Common myeloid progenitor, CD34-positive (primary cell): ENCODE results near the gene SINHCAF. TPM values are rescaled to one million over a fixed set of nuclear protein-coding genes. Genes with fewer than 3 reads are reported as not detected.
"Not testable (repeated sequence)": the region's sequence is repeated elsewhere in the genome, so short reads cannot be mapped to it uniquely, and the experiment has no call there.

Source experiments
- CTCF ChIA-PET: fragments of 350-600 bp; sonication (Branson Sonifier 250); formaldehyde crosslinking; loops from one replicate; lab custom pipeline; 2021; ENCODE audit warnings: antibody characterized with exemption; lab: Charles Lee
- POLR2A ChIA-PET: fragments of 350-600 bp; sonication (Branson Sonifier 250); formaldehyde crosslinking; loops from one replicate; lab custom pipeline; 2021; ENCODE audit warnings: antibody characterized with exemption; lab: Charles Lee
- DNase-seq, 3 donors: peaks; one replicate each; pipeline versions ENCODE4 v3.0.0 to v3.0.0-alpha.2; 2013
- H3K27ac ChIP-seq, 2 experiments: 1 replicate in 1 of 2; 2 replicates in 1 of 2; pipeline ENCODE4 v1.7.0; 2013; ENCODE audit warnings: inconsistent platforms in 2 of 2, low read length in 2 of 2, mild to moderate bottlenecking in 2 of 2, low read depth in 1 of 2, moderate library complexity in 1 of 2; ENCODE audit not compliant: severe bottlenecking in 2 of 2, insufficient read depth in 1 of 2, poor library complexity in 1 of 2
- H3K27me3 ChIP-seq, 5 experiments: replicated peaks in 2 of 5; 1 replicate in 3 of 5; 2 replicates in 2 of 5; pipeline versions ENCODE4 v1.6.1 to v1.7.0; 2013; ENCODE audit warnings: low read length in 4 of 5, mild to moderate bottlenecking in 2 of 5, moderate library complexity in 2 of 5, inconsistent platforms in 1 of 5; ENCODE audit not compliant: insufficient read depth in 5 of 5, control insufficient read depth in 4 of 5
- H3K36me3 ChIP-seq, 4 experiments: 1 replicate in 2 of 4; 2 replicates in 2 of 4; pipeline versions ENCODE4 v1.6.1 to v1.7.0; 2013; ENCODE audit warnings: low read length in 3 of 4, control low read depth in 1 of 4, mild to moderate bottlenecking in 1 of 4; ENCODE audit not compliant: control insufficient read depth in 4 of 4, insufficient read depth in 4 of 4
- H3K4me1 ChIP-seq, 4 experiments: 1 replicate in 3 of 4; 2 replicates in 1 of 4; pipeline versions ENCODE4 v1.6.1 to v1.7.1; 2013; ENCODE audit warnings: low read length in 3 of 4, mild to moderate bottlenecking in 3 of 4, control low read depth in 1 of 4, inconsistent platforms in 1 of 4, moderate library complexity in 1 of 4; ENCODE audit not compliant: control insufficient read depth in 4 of 4, insufficient read depth in 4 of 4; ENCODE audit errors: control extremely low read depth in 1 of 4
- H3K4me3 ChIP-seq, 7 experiments: 1 replicate in 4 of 7; 2 replicates in 3 of 7; pipeline versions ENCODE4 v1.5.1 to v1.7.0; 2013; ENCODE audit warnings: mild to moderate bottlenecking in 7 of 7, low read length in 6 of 7, moderate library complexity in 6 of 7, inconsistent platforms in 2 of 7, low read depth in 2 of 7, control low read depth in 1 of 7; ENCODE audit not compliant: insufficient read depth in 4 of 7, control insufficient read depth in 1 of 7; ENCODE audit errors: extremely low read depth in 1 of 7
- H3K9me3 ChIP-seq, 5 experiments: 1 replicate in 4 of 5; 2 replicates in 1 of 5; pipeline versions ENCODE4 v1.6.1 to v1.7.1; 2013; ENCODE audit warnings: low read length in 4 of 5, mild to moderate bottlenecking in 2 of 5, inconsistent platforms in 1 of 5, low read depth in 1 of 5, moderate library complexity in 1 of 5; ENCODE audit not compliant: control insufficient read depth in 4 of 5, insufficient read depth in 2 of 5; ENCODE audit errors: control extremely low read depth in 1 of 5
- WGBS: methylation state at CpG from one replicate; pipeline ENCODE4 v1.1.5; 2013; ENCODE audit not compliant: insufficient coverage; 5-methylcytosine and 5-hydroxymethylcytosine counted together
- polyA plus RNA-seq: library from polyadenylated mRNA; unstranded; fragments of 120-200 nt; gene quantifications from one replicate; pipeline ENCODE4 v1.2.1, GENCODE V29; 2013

SINHCAF gene, protein sequence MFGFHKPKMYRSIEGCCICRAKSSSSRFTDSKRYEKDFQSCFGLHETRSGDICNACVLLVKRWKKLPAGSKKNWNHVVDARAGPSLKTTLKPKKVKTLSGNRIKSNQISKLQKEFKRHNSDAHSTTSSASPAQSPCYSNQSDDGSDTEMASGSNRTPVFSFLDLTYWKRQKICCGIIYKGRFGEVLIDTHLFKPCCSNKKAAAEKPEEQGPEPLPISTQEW
- 121 TPM for polyA plus RNA-seq

DNA sequence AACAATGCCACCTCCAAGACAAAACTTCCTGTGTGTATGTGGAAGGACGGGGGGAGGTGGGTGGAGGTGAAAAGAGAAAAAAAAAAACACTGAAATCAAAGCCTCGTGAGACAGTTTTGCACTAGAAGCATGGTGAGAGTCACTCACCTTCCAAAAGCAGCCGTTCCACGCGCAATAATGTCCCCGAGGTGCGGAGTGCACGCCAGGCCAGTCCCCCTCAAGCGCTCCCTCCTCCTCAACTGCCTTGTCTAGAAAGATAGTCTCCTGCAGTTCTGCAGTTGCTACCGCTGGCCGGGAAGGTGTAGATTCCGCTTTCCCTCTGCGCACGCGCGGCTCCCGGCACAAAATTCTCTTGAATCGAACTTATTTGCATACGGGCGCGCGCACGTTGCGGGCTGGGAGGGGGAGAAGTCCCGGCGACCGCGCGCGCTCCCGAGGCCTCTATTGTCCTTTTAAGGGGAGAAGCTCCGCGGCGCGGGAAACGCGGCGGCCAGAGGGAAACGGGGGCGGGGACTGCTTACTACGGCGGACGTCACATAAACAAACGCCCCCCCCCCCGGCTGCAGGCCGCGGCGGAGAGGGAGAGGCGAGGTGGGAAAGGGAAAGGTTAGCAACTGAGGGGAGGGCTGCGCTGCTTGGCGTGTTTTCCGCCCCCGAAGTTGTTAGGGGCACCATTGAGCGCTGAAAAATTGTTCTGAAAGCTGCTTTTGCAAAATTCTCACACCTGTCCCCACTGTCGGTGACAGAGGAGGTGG lies at the start of gene SINHCAF:
SINHCAF (minus strand) TSS at position 274 of the 755 bp plus-strand sequence. CDS start 27,946 bp downstream, outside the sequence.
- peaks cover 10 to 42% (median 26%) of the 10 kb centered on the region in 4 experiments for H3K4me1 ChIP-seq
- no peaks in the 10 kb centered on the region for H3K27me3 ChIP-seq
- CTCF ChIA-PET, result interaction anchor here (0.6 to 0.7 kb wide), 3 partner anchors 12 to 253 kb away, joined by 3 read pairs; no protein-coding TSS in a partner anchor
- H3K36me3 ChIP-seq, result no peaks in the 10 kb centered on the region
- WGBS, result 0% methylated on average over 23 of the region's 55 CpGs
- H3K9me3 ChIP-seq, result no peaks in the 10 kb centered on the region
- DNase-seq, result peak; percentile 98 to 99 (median 99)
- POLR2A ChIA-PET, result interaction anchor here (0.7 kb wide), 1 partner anchor 24 kb away, joined by 3 read pairs; no protein-coding TSS in a partner anchor
- H3K27ac ChIP-seq, result peak within 1 kb of the TSS; percentile 86 to 95
- H3K4me3 ChIP-seq, result peak within 1 kb of the TSS; percentile 81 to 97 (median 89)

DNA sequence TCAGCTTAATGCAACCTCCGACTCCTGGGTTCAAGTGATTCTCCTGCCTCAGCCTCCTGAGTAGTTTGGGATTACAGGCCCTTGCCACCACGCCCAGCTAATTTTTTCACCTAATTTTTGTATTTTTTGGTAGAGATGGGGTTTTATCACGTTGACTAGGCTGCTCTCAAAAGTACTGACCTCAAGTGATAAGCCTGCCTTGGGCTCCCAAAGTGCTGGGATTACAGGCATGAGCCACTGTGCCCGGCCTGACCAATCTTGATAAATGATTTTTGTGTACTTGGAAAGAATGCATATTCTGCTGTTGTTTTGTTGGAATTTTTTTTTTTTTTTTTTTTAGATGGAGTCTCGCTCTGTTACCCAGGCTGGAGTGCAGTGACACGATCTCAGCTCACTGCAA lies 49.5 kb upstream of the SINHCAF start:
- H3K27me3 ChIP-seq, H3K4me3 ChIP-seq, H3K4me1 ChIP-seq, CTCF ChIA-PET, H3K27ac ChIP-seq, DNase-seq, H3K9me3 ChIP-seq, H3K36me3 ChIP-seq: not testable (repeated sequence)
- 91% methylated on average over 3 of the region's 6 CpGs for WGBS
- POLR2A ChIA-PET, result interaction anchor here (0.7 kb wide), 1 partner anchor 86 kb away, joined by 3 read pairs; no protein-coding TSS in a partner anchor

DNA sequence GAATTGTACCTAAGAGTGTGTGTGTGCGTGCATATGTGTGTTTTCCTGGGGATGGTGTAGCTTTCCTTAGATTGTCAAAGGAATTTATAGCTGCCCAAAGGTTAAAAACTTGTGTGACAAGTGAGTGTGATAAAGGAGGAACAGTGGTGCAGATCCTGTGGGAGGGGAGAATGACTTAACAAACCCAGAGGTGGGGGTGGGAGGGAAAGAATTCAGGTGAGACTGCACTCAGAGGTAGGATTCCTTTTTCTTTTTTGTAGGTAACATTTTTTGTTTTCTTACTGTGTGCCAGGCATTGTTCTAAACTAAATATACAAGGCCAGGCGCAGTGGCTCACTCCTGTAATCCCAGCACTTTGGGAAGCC lies 45.3 kb upstream of the SINHCAF start:
- Histone ChIP-seq H3K9me3 (no peaks in the 10 kb centered on the region), H3K36me3 (no peaks in the 10 kb centered on the region), H3K4me3 (no peak overlapping the region), H3K27me3 (no peaks in the 10 kb centered on the region), H3K4me1 (peaks cover 0 to 6% (median 0%) of the 10 kb centered on the region in 4 experiments), H3K27ac (no peak overlapping the region)
- WGBS, result 80% methylated on average over 1 of the region's 2 CpGs
- ChIA-PET CTCF (interaction anchor here (0.6 to 1.9 kb wide), 2 partner anchors 19 to 33 kb away, joined by 3 to 5 read pairs; no protein-coding TSS in a partner anchor), POLR2A (no interaction called here)
- no peak for DNase-seq

DNA sequence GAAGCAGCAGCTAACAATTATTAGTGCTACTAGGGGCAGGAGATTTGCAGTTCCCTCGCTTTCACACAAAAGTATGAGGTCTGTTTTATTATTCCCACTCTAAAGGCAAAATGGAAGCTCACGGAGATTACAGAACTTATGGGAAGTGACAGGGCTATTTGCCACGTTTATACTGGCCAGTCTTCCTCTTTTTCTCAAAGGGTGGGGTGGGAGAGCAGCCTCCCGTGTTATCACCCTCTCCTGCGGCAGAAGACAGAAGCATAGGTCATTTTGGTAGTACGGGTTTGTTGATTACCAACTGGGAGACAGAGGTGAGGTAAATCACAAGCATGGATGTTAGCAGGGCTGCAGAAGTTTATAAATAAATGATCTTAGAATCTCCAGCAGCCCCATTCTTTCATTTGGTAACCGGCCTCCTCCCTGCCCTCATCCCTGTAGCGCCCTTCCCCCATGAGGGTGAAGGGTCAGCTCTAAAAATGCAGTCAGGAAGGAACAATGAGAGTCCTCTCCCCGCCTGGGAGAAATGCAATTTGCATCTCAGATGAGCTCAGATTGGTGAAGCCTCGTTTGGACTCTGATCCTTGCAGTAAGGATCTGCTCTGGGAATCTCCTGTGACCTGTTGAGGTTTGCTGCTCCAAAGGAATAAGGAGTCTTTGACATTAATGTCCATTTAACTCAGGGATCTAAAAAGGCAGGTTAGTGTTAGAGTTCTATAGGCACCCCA lies 44.7 kb upstream of the SINHCAF start:
- POLR2A ChIA-PET, result interaction anchor here (0.6 kb wide), 1 partner anchor 675 kb away, joined by 8 read pairs; the partner anchor contains the start of gene IPO8
- CTCF ChIA-PET, result interaction anchor here (0.6 to 1.9 kb wide), 3 partner anchors 17 to 275 kb away, joined by 3 to 5 read pairs (median 3); no protein-coding TSS in a partner anchor
- no peak overlapping the region for H3K4me3 ChIP-seq

DNA sequence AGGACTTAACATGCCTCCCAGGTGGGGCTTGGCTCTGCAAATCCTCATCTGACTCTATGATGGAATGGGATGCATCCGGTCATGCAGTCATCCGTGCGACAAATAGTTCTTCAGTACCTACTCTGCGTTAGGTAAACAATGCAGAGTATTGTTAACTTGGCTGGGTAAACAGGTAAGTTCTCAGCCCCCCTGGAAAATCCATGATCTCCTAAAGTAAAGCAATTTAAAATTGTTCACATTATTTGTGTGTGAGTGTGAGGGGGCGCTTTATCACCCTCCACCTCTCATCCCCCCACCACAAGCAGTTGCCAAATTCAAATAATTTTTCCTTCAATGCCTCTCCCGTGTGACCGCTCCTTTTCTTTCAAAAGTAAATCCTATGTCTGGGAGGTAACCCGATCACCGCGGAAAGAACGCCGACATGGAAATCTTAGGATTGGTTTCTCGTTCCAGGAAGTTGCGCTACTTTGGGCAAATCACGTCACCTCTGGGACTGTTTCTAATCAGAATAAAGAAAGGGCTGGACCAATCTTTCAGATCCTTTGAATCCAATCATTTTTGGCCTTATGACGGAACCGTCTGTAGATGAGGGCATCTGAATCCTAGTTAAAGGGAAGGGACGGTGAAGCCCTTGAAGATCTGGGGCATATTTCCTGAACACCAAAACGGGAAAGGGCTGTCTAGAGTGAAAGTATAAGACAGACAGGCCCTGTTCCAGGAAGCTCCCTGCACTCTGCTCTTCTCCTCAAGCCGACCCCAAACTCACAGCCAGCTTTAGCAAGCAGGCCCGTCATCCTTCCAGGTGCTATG lies 44.0 kb upstream of the SINHCAF start:
- Histone ChIP-seq H3K9me3 (no peaks in the 10 kb centered on the region), H3K4me3 (no peak overlapping the region), H3K27me3 (no peaks in the 10 kb centered on the region), H3K36me3 (no peaks in the 10 kb centered on the region), H3K27ac (no peak overlapping the region), H3K4me1 (peaks cover 0 to 6% (median 0%) of the 10 kb centered on the region in 4 experiments)
- CTCF ChIA-PET, result interaction anchor here (0.8 to 1.9 kb wide), 2 partner anchors 18 to 276 kb away, joined by 3 to 5 read pairs; no protein-coding TSS in a partner anchor
- DNase-seq, result no peak
- 95% methylated on average over 18 of the region's 21 CpGs for WGBS
- POLR2A ChIA-PET, result interaction anchor here (0.6 kb wide), 1 partner anchor 674 kb away, joined by 8 read pairs; the partner anchor contains the start of gene IPO8

More for the DNA sequence above, 44.7 kb upstream of the SINHCAF start:
- Histone ChIP-seq H3K27me3 (no peaks in the 10 kb centered on the region), H3K9me3 (no peaks in the 10 kb centered on the region), H3K4me1 (peaks cover 0 to 6% (median 0%) of the 10 kb centered on the region in 4 experiments), H3K27ac (no peak overlapping the region), H3K36me3 (no peaks in the 10 kb centered on the region)
- DNase-seq, result peak in 1 of 3 donors; percentile 9
- 62% methylated on average over 6 of the region's 10 CpGs for WGBS

DNA sequence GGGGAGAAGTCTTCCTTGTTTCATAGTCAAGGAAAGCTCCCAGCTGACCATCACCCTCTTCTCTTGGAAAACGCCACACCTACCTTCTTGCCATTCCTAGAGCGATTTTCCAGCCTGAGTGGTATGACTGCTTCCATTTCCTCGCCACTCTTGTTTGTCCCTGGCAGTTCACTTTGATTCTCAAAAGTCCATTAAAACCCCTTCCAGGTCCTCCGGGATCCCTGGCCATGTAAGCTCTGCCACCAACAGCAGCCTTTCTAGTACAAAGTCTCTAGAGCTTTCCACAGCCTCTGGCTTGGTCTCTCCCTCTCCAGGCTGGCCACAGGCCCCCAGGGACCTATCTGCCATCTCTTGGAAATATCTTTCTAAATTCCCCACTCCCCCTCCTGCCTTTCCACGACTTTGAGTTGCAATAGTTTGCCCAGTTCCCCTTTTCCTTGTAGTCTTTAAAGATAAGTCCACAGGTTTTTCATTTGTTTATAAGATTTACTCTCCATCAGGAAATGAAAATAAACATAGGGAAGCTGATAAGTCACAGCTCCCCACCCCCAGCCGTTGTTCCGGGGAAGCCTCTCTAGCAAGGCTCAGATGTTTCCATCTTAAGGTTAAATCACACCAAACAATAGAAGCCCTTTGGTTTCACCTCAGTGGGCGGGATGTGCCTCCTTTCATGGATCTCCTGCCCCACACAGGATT lies 42.9 kb upstream of the SINHCAF start:
- H3K4me3 ChIP-seq, result no peak overlapping the region
- ChIA-PET CTCF (interaction anchor here (0.6 to 1.2 kb wide), 4 partner anchors 12 to 938 kb away, joined by 3 read pairs; no protein-coding TSS in a partner anchor), POLR2A (no interaction called here)
- no peak for DNase-seq
- H3K36me3 ChIP-seq, result no peaks in the 10 kb centered on the region
- no peaks in the 10 kb centered on the region for H3K27me3 ChIP-seq
- 81% methylated on average over 6 of the region's 8 CpGs for WGBS
- no peaks in the 10 kb centered on the region for H3K9me3 ChIP-seq
- no peak overlapping the region for H3K27ac ChIP-seq
- peaks cover 0 to 7% (median 3%) of the 10 kb centered on the region in 4 experiments for H3K4me1 ChIP-seq
